ENCODE measurements around the gene SPINK4. TPM values are rescaled to one million over a fixed set of nuclear protein-coding genes. Genes with fewer than 3 reads are reported as not detected.

SPINK4 gene
- total RNA-seq, 1 donor from 2014 or later: not detected

DNA sequence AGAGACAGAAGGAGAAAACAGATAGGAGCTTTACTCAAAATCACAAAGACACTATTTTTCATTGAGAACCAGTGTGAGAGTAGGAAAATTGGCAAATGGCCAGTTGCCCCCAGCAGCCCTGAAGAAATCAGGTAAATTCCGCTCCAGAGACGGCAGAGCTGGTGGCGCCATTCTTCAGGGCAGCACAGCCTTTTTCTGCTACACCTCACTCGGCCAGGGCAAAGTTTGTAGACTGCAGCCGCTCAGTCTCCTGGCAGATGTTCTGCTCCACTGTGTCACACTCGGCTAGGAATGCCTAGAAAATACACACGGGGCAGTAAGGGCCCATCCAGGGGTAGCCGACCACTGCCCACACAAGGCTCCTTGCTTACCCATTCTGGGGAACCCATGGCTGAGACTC is 15.0 kb downstream of the SPINK4 start:
- H3K27me3 ChIP-seq (ENCODE audit: control insufficient read depth, insufficient read depth, low read length): no peaks in the 10 kb centered on the region
- peaks cover 7% of the 10 kb centered on the region for H3K36me3 ChIP-seq (ENCODE audit: control insufficient read depth, insufficient read depth, low read length)
- DNase-seq (ENCODE audit: low read depth): no peak
- H3K4me3 ChIP-seq (ENCODE audit: low read depth, low read length): no peak overlapping the region
- TF ChIP-seq, protein P1, sequence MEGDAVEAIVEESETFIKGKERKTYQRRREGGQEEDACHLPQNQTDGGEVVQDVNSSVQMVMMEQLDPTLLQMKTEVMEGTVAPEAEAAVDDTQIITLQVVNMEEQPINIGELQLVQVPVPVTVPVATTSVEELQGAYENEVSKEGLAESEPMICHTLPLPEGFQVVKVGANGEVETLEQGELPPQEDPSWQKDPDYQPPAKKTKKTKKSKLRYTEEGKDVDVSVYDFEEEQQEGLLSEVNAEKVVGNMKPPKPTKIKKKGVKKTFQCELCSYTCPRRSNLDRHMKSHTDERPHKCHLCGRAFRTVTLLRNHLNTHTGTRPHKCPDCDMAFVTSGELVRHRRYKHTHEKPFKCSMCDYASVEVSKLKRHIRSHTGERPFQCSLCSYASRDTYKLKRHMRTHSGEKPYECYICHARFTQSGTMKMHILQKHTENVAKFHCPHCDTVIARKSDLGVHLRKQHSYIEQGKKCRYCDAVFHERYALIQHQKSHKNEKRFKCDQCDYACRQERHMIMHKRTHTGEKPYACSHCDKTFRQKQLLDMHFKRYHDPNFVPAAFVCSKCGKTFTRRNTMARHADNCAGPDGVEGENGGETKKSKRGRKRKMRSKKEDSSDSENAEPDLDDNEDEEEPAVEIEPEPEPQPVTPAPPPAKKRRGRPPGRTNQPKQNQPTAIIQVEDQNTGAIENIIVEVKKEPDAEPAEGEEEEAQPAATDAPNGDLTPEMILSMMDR (IDR thresholded peaks at IDR 0.05; ENCODE audit: insufficient read depth, low read length, poor library complexity, severe bottlenecking): no peak

DNA sequence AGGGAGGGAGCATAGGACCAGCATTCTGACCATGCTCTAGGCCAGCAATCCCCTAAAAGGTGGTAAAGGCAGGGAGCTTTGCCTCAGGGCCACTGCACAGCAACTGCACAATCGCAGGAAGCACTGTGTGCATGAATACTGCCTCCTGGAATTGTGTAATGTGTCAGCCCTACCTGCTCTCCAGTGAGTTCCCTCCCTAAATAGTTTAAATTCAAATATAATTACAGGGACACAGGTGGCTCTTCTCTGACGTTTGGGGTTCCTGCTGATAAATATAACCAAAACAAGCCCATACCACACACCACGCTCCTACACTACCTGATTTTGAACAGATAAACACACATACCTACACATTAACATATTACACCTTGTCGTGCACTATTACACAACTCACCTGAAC is 15.5 kb downstream of the SPINK4 start:
- H3K4me3 ChIP-seq (ENCODE audit: low read depth, low read length): no peak overlapping the region
- H3K36me3 ChIP-seq (ENCODE audit: control insufficient read depth, insufficient read depth, low read length): peaks cover 7% of the 10 kb centered on the region
- no peak for DNase-seq (ENCODE audit: low read depth)
- H3K27me3 ChIP-seq (ENCODE audit: control insufficient read depth, insufficient read depth, low read length): no peaks in the 10 kb centered on the region
- TF ChIP-seq, protein P1 (IDR thresholded peaks at IDR 0.05; ENCODE audit: insufficient read depth, low read length, poor library complexity, severe bottlenecking): no peak

DNA sequence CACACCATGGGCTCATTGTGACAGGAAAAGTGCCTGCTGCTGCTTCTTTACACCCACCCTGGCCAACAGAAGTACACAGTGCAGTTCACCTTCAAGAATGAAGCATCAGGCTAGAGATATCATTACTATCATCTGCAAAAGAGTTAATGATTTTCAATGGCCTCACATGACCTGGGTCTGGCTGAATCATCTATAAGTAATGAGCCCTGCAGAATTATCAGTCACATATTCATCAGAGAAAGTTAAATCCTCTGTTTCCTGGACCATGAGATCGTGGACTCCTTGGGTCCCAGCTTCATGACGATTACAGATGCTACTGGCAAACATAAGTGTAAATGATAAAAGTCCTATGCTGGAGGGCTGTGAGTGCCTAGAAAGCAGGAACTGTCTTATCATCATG is 16.3 kb downstream of the SPINK4 start:
- H3K36me3 ChIP-seq (ENCODE audit: control insufficient read depth, insufficient read depth, low read length): peaks cover 7% of the 10 kb centered on the region
- no peak for DNase-seq (ENCODE audit: low read depth)

DNA sequence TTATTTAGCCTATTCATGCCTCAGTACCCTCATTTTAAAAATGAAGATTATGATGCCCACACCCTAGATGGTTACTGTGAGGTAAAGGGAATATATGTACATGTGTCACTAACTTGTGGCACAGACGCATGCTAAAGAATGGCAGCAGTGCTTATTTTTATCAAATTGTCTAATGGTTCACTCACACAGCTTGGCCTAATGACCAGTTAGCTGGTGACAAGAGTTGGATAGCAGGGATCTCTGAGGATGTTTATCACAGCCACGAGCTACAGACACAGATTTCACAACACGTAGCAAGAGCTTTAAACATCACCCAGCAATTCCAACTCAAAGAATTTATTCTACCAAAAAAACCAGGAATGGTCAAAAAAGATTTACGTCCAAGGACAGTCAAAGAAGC is 17.3 kb downstream of the SPINK4 start:
- H3K4me3 ChIP-seq (ENCODE audit: low read depth, low read length): no peak overlapping the region
- H3K36me3 ChIP-seq (ENCODE audit: control insufficient read depth, insufficient read depth, low read length): peaks cover 7% of the 10 kb centered on the region
- H3K27me3 ChIP-seq (ENCODE audit: control insufficient read depth, insufficient read depth, low read length): no peaks in the 10 kb centered on the region
- no peak for DNase-seq (ENCODE audit: low read depth)
- TF ChIP-seq, protein P1 (IDR thresholded peaks at IDR 0.05; ENCODE audit: insufficient read depth, low read length, poor library complexity, severe bottlenecking): no peak

More for the DNA sequence above, 16.3 kb downstream of the SPINK4 start:
- no peaks in the 10 kb centered on the region for H3K27me3 ChIP-seq (ENCODE audit: control insufficient read depth, insufficient read depth, low read length)
- no peak overlapping the region for H3K4me3 ChIP-seq (ENCODE audit: low read depth, low read length)
- TF ChIP-seq, protein P1 (IDR thresholded peaks at IDR 0.05; ENCODE audit: insufficient read depth, low read length, poor library complexity, severe bottlenecking): no peak

DNA sequence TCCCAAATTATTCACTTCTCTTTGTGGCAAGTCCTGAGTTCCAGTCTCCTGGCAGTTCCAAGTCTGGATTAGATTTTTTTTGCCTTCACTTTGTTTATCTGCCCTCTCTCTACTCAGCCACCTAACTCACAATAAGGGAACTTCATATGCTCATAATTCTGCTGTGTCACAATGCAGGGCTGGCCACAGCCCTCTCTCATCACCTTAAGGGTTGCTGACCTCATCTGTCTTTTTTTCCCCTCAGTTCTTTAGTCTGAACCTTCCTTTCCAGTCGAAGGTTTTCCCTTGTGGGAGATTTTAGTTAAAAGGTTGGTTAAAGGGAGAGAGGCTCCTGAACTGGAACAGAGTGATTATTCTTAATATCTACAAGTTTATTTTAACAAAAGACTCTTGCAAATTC is 20.4 kb downstream of the SPINK4 start:
- TF ChIP-seq, protein P1 (IDR thresholded peaks at IDR 0.05; ENCODE audit: insufficient read depth, low read length, poor library complexity, severe bottlenecking): no peak
- Histone ChIP-seq H3K27me3 (ENCODE audit: control insufficient read depth, insufficient read depth, low read length) (no peaks in the 10 kb centered on the region), H3K36me3 (ENCODE audit: control insufficient read depth, insufficient read depth, low read length) (peaks cover 5% of the 10 kb centered on the region), H3K4me3 (ENCODE audit: low read depth, low read length) (no peak overlapping the region)
- DNase-seq (ENCODE audit: low read depth): no peak
